HG03095 (cell line): ENCODE results near the gene NAT8.
"Not testable (repeated sequence)": the region's sequence is repeated elsewhere in the genome, so short reads cannot be mapped to it uniquely, and the experiment has no call there.

Experiments used
- ATAC-seq: cut with Tn5 transposase; IDR thresholded peaks from one replicate; pipeline ENCODE4 v1.9.1; 2021; ENCODE audit warnings: moderate library complexity; ENCODE audit not compliant: unreplicated experiment

The NAT8 gene

GRCh38 chr2:73638429-73638828 is 3.8 kb downstream of the NAT8 start:
- no peak for ATAC-seq

- not testable (repeated sequence) for ATAC-seq
These were observed 5.2 kb downstream of the NAT8 start for GRCh38 chr2:73636977-73637376.

DNA sequence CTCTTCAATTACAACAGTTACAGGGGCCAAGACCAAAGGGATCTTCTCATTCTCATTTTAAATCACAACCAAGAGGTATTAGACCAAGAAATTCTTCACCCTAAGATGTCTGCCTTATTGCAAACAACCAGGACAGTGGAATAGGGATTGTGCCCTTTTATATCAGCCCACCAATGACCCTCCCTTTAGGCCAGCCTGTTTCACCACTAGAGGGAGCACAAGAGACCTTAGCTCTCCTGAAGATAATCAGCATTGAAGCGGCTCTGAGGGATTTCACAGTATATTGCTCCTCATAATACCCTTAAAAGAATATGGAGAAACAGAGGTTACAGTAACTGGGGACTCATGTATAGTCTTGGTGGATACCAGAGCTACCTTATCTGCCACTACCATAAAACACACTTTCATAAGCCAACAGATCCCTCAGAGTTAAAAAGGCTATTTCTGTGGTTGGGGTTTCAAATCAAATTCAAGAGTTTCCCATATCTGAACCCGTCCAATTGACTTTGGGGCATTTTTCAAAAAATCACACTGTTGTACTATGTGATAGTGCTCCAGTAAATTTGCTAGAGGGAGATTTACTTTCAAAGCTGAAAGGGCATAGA is 11.5 kb downstream of the NAT8 start:
- ATAC-seq: not testable (repeated sequence)

GRCh38 chr2:73628493-73628892 is 13.7 kb downstream of the NAT8 start:
- ATAC-seq: peak; percentile 61

DNA sequence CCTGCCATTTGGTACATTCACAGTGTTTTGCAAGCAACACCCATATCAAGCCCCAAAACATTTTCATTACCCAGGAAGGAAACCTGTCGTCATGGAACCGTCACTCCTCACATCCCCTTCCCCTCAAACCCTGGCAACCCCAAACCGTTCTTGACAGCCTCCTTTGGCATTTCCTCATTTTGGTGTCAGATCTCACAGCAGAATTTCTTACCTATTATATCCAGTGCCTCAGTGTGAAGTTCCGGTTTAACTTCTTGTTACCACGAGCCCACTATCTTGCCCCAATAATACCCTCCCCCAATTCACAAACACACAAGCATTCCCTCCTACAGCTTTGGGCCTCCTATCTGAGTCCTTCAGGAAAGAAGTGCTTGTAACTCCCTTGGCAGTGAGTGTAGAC is 16.0 kb downstream of the NAT8 start:
- ATAC-seq: not testable (repeated sequence)

GRCh38 chr2:73624625-73625024 is 17.6 kb downstream of the NAT8 start:
- not testable (repeated sequence) for ATAC-seq

DNA sequence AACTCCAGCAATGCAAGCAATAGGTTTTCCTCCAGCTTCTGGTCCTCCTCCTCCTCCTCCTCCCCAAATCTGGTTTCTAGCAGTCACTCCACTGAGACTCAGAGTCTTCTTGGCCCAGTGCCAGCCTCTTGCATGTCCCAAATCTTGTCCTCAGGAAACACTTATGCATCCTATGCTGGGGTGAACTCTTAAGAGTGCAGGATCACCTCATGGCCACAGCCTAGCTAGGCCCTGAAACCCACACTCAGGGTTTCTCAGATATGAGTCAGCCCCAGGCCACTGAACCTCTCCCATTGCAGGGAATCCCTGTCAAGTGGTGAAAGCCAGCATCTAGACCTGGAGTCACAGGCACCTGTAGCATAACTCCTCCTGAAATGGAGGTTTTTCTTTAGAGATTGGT is 18.2 kb downstream of the NAT8 start:
- not testable (repeated sequence) for ATAC-seq

DNA sequence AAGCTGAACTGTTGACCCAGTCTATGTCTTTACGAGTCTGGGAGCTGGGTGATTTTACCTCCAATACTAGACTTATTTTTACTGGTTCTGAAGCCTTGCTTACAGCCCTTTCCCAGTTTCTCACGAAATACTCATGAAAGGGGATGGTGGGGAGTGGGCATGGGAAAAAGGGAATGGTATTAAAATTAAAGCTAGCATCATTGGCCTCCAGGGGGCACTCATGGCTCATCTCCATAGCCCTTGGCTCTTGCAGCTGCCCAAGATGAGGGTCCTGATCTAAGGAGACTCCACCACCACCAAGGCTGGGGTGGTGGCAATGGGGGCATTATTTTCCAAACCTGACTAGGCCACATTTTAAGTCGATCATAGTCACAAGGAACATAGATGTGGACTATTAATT is 22.3 kb downstream of the NAT8 start:
- ATAC-seq: not testable (repeated sequence)

DNA sequence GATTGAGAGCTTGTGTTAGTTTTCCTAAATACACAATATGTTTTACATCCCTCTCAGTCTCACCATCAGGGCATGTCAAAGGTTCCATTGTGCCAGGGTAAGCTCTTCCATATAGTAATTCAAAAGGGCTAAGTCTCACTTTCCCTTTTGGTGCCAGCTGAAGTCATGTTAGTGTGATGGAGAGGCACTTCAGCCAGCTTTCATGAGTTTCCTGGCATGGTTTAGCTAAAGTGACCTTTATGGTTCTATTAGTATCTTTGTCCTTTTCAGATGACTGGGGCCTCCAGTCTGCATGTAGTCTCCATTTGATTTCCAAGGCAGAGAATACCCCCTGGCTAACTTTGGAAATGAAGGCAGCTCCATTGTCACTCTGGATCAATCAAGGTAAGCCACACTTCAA is 27.2 kb downstream of the NAT8 start:
- no peak for ATAC-seq

- ATAC-seq: no peak
These were observed 28.1 kb downstream of the NAT8 start for GRCh38 chr2:73614105-73614504.

DNA sequence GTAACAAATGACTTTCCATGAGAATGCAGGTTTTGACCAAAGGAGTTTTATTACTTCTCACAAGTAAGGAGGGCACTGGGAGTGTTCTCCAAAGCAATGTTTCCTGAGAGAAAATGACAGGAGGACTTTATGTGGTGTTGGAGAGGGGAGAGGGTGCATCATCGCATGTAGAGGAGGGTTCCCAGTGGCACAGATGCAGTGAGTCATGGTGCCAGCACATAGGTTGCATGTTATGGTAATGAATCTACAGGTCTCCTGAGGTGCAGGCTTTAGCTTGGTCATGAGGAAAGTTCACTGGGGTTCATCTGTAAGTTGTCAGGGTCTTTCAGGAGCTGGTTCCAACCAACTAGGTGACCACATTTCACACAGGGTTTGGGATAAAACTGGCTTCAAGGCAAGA is 30.4 kb downstream of the NAT8 start:
- ATAC-seq: no peak

GRCh38 chr2:73611193-73611592 is 31.0 kb downstream of the NAT8 start:
- peak; percentile 76 for ATAC-seq

GRCh38 chr2:73610111-73610510 is 32.1 kb downstream of the NAT8 start:
- no peak for ATAC-seq

GRCh38 chr2:73604589-73604988 is 37.6 kb downstream of the NAT8 start:
- not testable (repeated sequence) for ATAC-seq

DNA sequence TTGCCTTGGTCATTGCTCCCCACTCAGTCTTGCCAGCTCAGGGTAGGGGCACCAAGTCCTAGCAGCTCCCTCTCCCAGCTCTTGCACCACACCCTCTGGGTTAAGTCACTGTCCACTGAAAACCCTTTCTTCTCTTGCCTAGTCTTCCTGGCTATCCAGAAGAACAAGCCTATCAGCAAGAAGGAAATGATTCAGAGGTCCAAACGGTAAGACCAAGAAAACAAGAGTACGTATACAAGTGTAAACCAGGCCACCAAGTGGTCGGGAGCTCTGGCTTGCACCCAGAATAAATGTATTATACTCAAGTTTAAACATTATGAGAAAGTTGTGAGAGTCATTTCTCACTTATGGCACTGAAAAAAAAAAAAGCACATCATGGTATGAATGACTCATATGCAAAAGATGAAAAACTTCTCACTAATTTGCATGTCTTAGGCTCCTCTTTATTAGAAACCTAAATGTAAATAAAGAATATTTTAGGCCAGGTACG is 39.1 kb downstream of the NAT8 start:
- ATAC-seq: peak; percentile 76

DNA sequence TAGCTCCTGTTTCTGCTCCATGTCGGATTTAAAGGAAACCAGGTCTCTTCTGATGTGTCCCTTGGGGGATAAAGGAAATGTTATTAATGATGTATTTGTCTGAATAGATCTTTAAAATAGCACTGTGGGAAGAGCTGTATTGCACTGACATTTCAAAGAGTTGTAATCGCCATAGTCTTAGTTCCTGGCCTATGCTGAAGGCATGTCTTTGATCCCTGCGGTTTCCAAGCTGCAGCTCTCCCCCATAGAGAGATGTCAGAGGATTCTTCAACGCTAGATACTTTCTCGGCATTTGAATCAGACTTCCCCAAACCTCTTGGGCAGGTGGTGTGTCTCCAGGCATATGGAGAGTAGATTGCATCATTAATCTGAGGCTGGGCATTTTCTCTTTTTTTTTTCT is 40.4 kb downstream of the NAT8 start:
- no peak for ATAC-seq

GRCh38 chr2:73594251-73594650 is 48.0 kb downstream of the NAT8 start:
- no peak for ATAC-seq

DNA sequence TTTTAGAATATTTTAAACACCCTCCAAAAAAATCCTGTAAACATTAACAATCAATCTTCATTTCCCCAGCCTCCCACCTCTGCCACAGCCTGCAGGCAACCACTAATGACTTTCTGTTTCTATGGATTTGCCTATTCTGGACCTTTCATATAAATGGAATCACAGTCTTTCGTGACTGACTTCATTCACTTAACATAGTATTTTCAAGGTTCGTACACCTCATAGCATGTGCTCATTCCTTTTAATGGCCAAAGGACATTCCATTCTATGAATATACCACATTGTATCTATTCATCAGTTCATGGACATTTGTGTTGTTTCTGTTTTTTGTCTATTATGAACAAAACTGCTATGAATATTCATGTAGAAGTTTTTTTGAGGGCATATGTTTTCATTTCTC is 48.5 kb downstream of the NAT8 start:
- ATAC-seq: no peak
